ENCODE data around the gene MYDGF. TPM values are rescaled to one million over a fixed set of nuclear protein-coding genes. Genes with fewer than 3 reads are reported as not detected.

Gene MYDGF
- total RNA-seq, 2 experiments from 2014 or later, result 73.3 to 77.3 TPM

- Histone ChIP-seq H2AFZ (ENCODE audit: low read length) (no peak overlapping the region), H3K4me2 (ENCODE audit: low read length) (no peak overlapping the region), H3K4me3 (ENCODE audit: low read depth, low read length, poor library complexity, severe bottlenecking) (no peak overlapping the region), H3K79me2 (ENCODE audit: insufficient read depth, low read depth, low read length) (no peaks in the 10 kb centered on the region), H4K20me1 (ENCODE audit: insufficient read depth, low read length) (no peaks in the 10 kb centered on the region), H3K36me3 (ENCODE audit: insufficient read depth, low read length) (peaks cover 74% of the 10 kb centered on the region), H3K9me2 (ENCODE audit: insufficient read depth, low read length) (no peaks in the 10 kb centered on the region), H3K4me1 (ENCODE audit: insufficient read depth, low read length, poor library complexity, severe bottlenecking) (peaks cover 10% of the 10 kb centered on the region), H3K27ac (ENCODE audit: low read depth, low read length, poor library complexity, severe bottlenecking) (no peak overlapping the region), H3K9me3 (ENCODE audit: low read length) (no peaks in the 10 kb centered on the region)
- no peak for DNase-seq (ENCODE audit: low spot score)
- intact Hi-C loops (cut with micrococcal nuclease; ENCODE audit: unreplicated experiment), result no loop called here
- ChIA-PET CTCF (ENCODE audit: unreplicated experiment) (interaction anchor here (0.6 kb wide), 1 partner anchor 20 kb away, joined by 5 read pairs; no protein-coding TSS in a partner anchor), POLR2A (interaction anchor here (0.6 kb wide), 1 partner anchor 15 kb away, joined by 3 read pairs; no protein-coding TSS in a partner anchor)
- TF ChIP-seq CTCF (conservative IDR thresholded peaks at IDR 0.05; ENCODE audit: low read length) (no peak), EZH2phosphoT487 (IDR thresholded peaks at IDR 0.05; ENCODE audit: borderline replicate concordance, low read depth, low read length) (no peak)
- BruUV-seq (replicated peaks), result no TSS peak
These were observed 14.0 kb downstream of the MYDGF start for GRCh38 chr19:4656102-4656501.

GRCh38 chr19:4654437-4655361, 15.4 kb downstream of the MYDGF start:
- no peak overlapping the region for H2AFZ ChIP-seq (ENCODE audit: low read length)
- intact Hi-C loops (cut with micrococcal nuclease; ENCODE audit: unreplicated experiment), result no loop called here
- 0 out of 2 replicates have a peak, but pooled peaks have one; percentile 24 for TF ChIP-seq CTCF (conservative IDR thresholded peaks at IDR 0.05; ENCODE audit: low read length)
- TF ChIP-seq EZH2phosphoT487 (IDR thresholded peaks at IDR 0.05; ENCODE audit: borderline replicate concordance, low read depth, low read length), result no peak
- H3K9me3 ChIP-seq (ENCODE audit: low read length), result no peaks in the 10 kb centered on the region
- H3K36me3 ChIP-seq (ENCODE audit: insufficient read depth, low read length), result peaks cover 60% of the 10 kb centered on the region
- DNase-seq (ENCODE audit: low spot score), result peak; percentile 19
- H3K27ac ChIP-seq (ENCODE audit: low read depth, low read length, poor library complexity, severe bottlenecking), result peak overlapping the region; percentile 42
- BruUV-seq (replicated peaks), result TSS peak; percentile 62
- H3K9me2 ChIP-seq (ENCODE audit: insufficient read depth, low read length), result no peaks in the 10 kb centered on the region
- POLR2A ChIA-PET, result interaction anchor here (0.7 kb wide), 1 partner anchor 172 kb away, joined by 3 read pairs; no protein-coding TSS in a partner anchor
- H3K4me2 ChIP-seq (ENCODE audit: low read length), result peak overlapping the region; percentile 19; the same call in 1 of the 2 replicates
- no peak overlapping the region for H3K4me3 ChIP-seq (ENCODE audit: low read depth, low read length, poor library complexity, severe bottlenecking)
- H3K4me1 ChIP-seq (ENCODE audit: insufficient read depth, low read length, poor library complexity, severe bottlenecking), result peaks cover 10% of the 10 kb centered on the region
- H4K20me1 ChIP-seq (ENCODE audit: insufficient read depth, low read length), result no peaks in the 10 kb centered on the region
- CTCF ChIA-PET (ENCODE audit: unreplicated experiment), result no interaction called here
- H3K79me2 ChIP-seq (ENCODE audit: insufficient read depth, low read depth, low read length), result no peaks in the 10 kb centered on the region
